ENCODE measurements around the gene CASZ1.

GRCh38 chr1:10728595-10729410, 67.6 kb downstream of the CASZ1 start:
- TF ChIP-seq CTCF (IDR thresholded peaks at IDR 0.05): no peak
- no peak for TF ChIP-seq POLR2A (IDR thresholded peaks at IDR 0.05)

Measured in testis (tissue), 2 donors.